ENCODE results near the gene C14orf132. TPM values are rescaled to one million over a fixed set of nuclear protein-coding genes. Genes with fewer than 3 reads are reported as not detected.

C14orf132 gene
- total RNA-seq, 2 experiments from 2014 or later, result 0.80 to 1.1 TPM

DNA sequence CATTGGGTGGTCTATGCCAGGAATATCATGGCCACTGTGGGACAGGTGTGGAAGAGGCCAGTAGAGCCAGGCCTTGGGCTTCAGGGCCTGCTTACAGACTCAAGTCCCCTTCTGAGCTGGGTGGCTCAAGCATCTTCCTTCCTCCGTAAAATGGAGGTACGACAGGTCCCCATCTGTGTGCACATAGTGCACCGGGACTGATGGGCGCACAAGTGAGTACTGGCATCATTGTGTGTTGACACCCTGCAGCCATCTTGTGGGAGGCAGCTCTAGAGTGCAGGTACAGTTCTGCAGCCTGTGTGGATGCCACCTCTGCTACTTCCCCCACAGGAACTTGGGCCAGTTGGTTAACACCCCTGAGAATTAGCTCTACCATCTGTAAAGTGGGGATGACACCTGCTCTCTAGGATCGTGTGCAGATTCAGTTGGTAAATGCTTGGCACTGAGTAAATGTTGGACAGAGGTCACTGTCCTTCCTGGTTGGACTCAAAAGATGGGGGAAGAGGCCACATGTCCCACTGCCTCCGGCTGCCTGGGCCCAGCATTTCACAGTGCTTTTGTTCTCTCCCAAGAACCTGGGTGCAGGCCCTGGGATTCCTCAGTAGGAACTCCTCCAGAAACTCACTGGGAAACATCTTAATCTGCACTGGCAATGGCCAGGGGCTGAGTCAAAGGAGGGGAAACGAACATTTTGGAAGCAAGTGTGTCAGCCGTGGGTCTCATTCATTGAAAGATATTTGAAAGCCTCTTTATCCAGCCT lies 70.6 kb downstream of the C14orf132 start:
- CTCF ChIA-PET, result no interaction called here
- POLR2A ChIA-PET, result no interaction called here

DNA sequence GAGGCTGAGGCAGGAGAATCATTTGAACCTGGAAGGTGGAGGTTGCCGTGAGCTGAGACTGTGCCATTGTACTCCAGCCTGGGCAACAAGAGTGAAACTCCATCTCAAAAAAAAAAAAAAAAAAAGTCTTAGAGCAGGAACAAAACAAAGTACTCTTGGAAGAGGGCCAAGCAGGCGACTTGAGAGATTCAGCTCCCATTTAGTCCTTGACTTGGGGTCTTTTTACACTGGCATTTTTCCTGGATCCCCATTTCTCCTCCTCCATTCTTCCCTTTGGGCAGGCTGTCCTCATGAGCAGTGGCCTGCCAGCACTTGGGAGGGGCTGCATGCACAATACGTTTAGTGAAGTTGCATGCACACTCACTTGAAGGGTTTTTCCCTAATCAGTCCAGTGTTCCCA lies 72.9 kb downstream of the C14orf132 start:
- POLR2A ChIA-PET, result no interaction called here

DNA sequence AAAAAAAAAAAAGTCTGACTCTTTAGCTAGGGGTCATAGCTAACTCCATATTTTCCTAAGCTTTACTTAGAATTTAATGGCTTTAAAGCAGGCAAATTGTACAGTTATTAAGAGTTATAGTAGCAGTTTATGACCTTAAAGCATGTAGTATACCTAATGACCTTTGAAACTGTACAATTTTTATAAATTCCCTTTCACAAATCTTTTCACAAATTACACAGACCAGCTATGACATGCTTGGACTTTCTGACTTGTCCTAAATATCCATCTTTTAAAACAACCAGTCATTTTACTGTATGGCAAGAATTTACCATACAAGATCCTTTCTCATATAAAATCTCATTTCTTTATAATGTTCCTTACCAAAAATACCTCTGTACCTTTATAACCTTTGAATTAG lies 74.8 kb downstream of the C14orf132 start:
- ChIA-PET CTCF (no interaction called here), POLR2A (no interaction called here)

More for the DNA sequence above, 72.9 kb downstream of the C14orf132 start:
- CTCF ChIA-PET, result interaction anchor here (0.7 kb wide), 1 partner anchor 153 kb away, joined by 3 read pairs; no protein-coding TSS in a partner anchor

DNA sequence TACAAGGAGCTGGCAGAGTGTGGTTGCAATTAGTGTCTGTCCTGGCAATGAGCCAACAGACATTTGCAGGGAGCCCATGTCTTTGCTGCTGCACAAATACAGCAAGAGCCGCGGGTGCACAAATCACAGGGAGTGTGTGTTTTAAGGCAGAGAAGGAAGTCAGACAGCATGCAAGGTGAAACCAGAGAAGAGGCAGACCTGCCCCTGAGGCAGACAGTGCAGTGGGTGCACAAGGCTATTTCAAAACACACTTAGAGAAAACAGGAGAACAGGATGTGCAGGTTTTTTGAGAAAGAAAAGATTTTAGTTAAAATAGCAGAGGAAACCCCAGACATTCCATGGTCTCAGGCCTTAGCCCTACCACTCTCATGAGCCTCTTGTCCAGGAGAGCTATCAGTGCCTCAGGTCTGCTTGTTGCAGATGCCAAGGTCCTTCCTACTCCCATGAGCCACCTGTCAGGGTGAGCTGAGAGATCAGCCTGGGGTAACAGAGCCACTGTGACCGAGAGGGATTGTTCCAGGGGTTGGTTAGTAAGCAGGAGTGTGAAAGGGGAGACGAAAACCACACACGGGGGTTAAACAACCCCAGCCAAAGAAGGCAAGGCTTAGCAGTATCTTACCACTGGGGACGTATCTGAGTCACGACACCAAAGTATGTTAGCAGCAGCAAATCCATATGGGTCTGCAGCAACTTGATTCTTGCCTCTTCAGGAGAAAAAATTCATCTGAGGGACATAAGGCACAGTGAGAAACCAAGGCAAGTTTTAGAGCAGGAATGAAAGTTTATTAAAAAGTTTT lies 78.1 kb downstream of the C14orf132 start:
- ChIA-PET CTCF (no interaction called here), POLR2A (no interaction called here)

DNA sequence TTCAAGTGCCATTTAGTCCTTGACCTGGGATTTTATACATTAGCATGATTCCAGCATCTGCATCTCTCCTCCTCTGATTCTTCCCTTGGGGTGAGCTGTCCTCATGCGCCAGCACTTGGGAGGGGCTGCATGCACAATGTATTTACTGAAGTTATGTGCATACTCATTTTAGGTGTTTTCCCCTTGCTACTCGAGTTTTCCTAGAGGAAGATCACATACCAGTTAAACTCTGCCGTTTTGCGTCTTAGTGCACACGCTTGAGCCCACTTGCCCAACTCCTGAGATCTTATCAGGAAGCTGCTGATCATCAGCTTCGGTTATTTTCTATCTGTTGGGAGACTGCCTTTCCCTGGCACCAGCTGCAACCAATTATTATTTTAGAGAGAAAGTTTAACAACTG lies 78.8 kb downstream of the C14orf132 start:
- POLR2A ChIA-PET, result no interaction called here
- CTCF ChIA-PET, result no interaction called here

DNA sequence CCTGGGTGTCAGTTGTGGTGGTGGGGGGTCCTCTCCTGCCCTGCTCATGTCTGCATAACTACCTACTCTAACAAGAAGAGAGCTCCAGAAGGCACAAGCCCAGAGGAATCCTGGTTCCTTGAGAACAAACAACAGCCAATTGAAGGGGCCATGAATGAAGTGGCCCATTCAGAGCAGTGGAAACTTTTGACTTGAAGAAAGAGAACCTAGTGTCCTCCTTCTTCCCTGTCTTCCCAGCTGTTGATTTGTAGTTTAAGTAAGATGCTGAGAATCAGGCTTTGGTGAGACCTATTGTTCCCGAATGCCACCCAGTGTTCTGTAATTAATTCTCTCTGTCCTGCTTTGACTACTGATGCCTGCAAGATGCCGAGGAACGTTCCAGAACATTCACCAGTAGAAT lies 79.2 kb downstream of the C14orf132 start:
- CTCF ChIA-PET, result no interaction called here
- POLR2A ChIA-PET, result no interaction called here

DNA sequence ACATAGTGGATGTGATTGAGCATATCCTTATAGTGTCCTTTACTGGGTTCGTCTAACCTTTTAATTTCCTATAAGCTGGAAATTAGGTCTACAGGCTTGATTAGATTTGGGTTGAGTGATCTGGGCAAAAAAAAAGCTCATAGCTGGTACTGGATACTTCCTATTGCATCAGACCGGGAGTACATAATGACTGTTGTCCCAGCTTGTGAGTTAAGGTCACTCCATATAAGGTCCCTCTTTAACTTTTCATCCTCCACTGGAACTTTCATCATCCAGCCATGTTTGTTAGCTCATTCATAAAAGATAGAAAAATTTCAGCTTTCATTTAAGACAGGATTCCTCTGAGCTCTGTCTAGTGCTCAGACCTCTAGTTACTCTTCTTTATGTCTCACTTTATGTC lies 80.8 kb downstream of the C14orf132 start:
- ChIA-PET POLR2A (no interaction called here), CTCF (no interaction called here)

DNA sequence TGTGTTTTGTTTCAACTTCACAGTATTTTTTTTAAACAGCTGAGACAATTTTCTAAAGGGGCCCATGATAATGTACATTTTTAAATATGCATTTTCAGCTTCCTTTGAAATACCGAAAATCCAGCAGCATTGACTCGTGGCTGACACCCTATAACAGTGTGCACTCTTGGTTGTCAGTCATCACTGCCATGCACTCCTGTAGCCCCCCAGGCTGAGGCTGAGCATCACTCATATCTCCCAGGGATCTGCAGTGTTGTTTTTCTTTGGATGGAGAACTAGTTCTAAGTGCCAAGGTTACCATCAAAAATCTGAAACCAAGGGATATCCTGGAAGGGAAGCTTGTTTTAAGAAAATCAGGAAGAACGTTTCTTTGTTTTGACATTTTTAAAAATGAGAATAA lies 81.2 kb downstream of the C14orf132 start:
- ChIA-PET POLR2A (no interaction called here), CTCF (no interaction called here)

DNA sequence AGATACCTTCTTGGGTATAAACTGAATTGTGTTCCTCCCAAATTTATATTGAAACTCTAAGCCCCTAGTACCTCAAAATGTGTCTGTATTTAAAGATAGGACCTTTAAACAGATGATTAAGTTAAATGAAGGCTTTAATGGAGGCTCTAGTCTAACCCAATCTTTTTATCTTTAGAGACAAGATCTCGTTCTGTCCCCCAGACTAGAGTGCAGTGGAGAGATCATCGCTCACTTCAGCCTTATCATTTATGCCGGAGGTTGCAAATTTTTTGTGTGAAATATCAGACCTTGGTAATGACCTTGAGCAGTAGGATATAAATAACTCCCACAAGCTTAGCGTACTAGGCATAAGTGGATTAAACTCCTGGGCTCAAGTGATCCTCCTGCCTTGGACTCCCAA lies 81.8 kb downstream of the C14orf132 start:
- CTCF ChIA-PET, result no interaction called here
- POLR2A ChIA-PET, result no interaction called here

DNA sequence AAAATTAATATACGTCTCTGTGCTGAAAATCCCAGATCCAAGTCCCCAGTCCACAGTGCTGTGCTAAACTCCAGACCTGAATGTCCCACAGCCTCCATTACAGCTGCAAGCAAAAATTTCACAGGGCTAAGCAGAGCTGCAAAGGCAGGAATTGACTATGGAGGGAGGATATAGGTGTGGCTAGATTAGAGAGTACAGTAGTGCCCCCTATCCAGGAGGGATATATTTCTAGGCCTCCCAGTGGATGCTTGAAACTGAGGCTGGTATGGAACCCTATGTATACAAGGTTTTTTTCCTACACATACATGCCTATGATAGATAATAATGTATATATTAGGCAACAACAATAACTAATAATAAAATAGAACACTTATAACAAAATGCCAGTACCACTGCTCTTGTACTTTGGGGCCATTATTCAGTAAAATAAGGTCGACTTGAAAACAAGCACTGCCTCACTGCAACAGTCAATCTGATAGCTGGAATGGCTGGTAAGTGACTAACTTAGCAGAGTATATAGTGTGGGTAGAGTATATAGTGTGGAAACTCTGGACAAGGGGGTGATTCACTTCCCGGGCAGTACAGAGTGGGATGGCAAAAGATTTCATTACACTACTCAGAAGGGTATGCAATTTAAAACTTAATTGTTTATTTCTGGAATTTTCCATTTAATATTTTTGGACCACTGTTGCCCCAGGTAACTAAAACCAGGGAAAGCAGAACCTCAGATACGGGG lies 82.7 kb downstream of the C14orf132 start:
- POLR2A ChIA-PET, result no interaction called here
- CTCF ChIA-PET, result no interaction called here

DNA sequence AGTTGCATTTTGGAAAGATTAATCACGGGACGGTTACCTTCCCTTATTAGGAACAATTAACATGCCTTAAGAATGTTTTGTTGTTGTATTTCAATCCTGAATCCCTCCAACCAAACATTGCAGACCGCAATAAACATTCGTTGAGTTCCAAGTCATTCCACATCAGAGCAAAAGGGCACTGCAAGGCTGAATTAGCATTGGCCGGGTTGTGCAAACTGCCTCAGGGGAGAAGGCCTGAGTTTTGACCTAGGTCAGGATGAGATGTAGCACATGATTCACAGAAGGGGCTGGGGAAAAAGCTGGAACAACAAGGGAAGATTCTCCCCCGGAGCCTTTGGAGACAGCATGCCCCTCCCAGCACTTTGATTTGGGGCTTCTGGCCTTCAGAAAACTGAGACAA lies 83.3 kb downstream of the C14orf132 start:
- POLR2A ChIA-PET, result no interaction called here

DNA sequence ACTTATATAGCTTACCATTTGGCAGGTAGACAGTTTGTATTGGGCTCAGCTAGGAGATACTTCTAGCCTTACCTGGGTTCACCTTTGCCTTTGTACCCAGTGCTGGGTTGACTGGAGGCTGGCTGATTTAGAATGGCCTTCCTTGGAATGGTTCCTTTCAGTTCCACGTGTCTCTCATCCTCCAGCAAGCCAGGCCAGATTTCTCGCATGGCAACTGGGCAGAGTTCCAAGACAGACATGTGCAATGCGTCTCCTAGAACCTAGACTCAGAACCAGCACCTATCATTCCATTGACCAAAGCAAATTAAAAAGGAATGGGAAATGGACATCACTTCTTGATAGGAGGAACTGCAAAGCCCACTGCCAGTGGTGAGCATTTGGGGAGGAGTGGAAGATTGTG lies 86.4 kb downstream of the C14orf132 start:
- ChIA-PET CTCF (no interaction called here), POLR2A (no interaction called here)

More for the DNA sequence above, 83.3 kb downstream of the C14orf132 start:
- CTCF ChIA-PET, result no interaction called here

DNA sequence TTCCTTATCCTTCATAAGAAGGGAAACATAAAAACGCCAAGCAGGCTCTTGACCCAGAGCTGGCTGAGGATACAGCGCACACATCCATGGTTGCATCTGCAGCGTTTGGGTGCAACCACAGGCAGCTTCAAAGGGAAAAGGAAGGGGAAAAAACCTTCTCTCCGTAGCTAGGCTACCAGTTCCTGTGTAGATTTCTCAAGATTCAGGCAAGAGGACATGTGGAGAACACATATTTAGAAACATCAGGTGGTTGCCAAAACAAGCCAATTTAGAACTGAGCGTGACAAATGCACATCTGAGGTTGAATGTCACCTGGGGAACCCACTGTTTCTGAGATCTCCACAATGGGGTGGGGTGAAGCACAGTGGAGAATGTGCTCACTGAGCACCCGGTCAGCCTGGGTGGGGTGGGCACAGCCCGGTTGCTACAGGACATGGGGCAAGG lies 87.2 kb downstream of the C14orf132 start:
- ChIA-PET CTCF (interaction anchor here (1.0 kb wide), 1 partner anchor 17 kb away, joined by 3 read pairs; no protein-coding TSS in a partner anchor), POLR2A (no interaction called here)

DNA sequence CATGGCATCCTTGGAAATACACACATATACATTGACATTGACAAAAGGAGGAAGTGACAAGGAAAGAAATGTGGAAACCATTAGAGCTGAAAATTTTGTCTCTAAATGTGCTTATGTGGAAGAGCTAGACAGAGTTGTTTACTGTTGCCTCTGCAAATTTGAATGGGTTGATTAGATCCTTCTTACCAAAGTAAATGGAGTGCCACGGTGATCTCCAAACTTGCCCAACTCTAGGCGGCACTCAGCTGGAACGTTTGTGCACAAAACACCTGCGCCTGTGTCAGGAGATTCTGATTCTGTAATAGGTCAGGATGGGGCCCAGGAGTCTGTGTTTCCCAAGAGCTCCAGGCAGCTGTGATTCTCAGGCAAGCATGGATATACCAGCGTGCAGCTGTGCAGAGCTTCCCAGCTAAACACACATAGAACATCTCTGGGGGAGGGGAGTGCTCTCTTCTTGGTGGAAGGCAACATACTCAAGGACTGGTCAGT lies 87.7 kb downstream of the C14orf132 start:
- CTCF ChIA-PET, result interaction anchor here (1.0 kb wide), 1 partner anchor 16 kb away, joined by 3 read pairs; no protein-coding TSS in a partner anchor

DNA sequence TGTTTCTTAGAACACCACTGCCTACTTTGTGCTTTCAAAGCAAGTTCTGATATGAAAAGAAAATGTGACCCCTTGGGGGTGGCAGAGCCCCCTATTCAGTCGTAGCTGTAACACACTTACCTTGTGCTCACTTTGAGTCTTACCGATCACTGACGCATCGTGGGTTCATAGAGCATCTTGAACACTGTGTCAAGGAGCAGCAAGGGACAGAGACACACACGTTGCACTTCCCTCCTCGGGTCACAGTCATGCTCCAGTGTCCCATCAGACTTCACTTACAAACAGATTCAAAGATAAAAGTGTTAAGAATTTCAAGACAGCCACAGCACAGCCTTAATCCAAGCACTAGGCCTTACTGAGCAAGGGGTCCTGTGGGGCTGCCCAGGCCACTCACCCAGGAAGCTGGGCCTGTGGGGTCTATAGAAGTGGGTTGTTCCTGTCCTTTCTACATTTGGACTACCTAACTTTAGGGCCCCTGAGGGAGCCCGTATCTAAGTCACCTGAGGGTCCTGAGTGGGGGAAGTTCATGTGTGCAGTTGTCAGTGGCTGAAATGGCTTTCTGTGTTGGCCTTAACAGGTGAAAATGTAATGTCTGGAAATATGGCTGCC lies 90.1 kb downstream of the C14orf132 start:
- ChIA-PET POLR2A (no interaction called here), CTCF (no interaction called here)

More for the DNA sequence above, 87.7 kb downstream of the C14orf132 start:
- POLR2A ChIA-PET, result no interaction called here

DNA sequence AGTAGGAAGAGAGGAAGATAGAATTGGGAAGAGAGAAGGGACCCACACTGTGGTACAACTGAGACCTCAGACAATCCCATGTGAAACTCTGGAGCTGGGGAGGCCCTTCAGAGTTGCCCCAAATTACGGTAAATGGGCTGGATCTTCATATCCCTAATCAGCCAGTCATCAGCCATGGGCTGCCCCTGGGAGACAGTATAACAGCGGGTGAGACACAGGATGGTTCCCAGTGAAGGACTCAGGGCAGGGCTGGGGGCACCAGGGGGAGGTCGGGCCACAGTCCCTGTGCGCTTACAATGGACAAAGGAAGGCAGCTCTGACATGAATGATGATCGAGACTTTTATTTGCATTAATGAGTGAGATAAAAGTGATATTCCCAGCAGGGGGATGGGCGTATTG lies 91.2 kb downstream of the C14orf132 start:
- CTCF ChIA-PET, result no interaction called here
- POLR2A ChIA-PET, result no interaction called here

DNA sequence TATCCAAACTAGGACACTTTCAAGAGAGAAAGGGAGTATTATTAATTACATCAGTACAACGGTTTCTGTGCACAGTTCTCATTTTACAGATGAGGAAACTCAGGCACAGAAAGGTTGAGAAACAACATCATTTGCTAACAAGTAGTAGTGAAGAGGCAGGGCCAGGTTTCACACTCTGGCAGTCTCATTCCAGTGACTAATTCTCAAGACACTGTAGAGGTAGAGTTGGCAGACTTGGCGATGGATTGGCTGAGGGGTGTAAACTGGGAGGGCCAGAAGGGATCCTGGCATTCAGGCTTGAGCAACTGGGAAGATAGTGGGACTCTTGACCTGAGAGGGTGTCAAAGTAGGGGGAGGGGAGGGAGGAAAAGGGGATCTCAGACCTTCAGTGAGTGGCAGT lies 91.7 kb downstream of the C14orf132 start:
- ChIA-PET CTCF (no interaction called here), POLR2A (no interaction called here)

DNA sequence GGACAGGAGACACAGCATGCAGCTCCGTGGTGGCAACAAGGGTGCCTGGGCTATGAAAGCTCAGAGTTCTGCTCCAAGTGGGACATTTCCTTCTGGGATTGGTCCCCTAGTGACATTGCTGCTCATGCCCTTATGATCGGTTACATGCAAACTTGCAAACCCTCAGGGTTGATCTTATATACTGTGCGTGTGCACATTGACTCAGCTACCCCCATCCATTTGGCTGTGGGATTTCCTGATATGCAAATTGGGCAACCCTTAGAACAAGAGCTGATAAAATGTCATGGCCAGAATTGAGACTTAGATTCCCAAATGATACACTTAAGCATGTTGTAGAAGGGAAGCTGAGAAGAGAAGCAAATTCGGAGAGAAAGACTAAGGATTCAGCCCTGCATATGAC lies 92.7 kb downstream of the C14orf132 start:
- CTCF ChIA-PET, result no interaction called here
- POLR2A ChIA-PET, result no interaction called here

DNA sequence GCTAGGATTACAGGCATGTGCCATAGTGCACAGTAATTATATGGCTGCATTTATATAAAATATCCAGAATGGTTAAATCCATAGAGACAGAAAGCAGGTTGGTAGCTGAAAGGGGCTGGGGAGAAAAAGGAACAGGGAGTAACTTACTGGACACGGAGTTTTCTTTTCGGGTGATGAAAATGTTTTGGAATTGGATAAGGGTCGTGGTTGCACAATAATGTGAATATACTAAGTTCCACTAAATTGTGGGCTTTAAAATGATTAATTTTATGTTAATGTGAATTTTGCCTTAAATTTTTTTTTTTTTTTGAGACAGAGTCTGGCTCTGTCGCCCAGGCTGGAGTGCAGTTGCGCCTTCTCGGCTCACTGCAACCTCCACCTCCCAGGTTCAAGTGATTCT lies 95.3 kb downstream of the C14orf132 start:
- POLR2A ChIA-PET, result no interaction called here
- CTCF ChIA-PET, result no interaction called here

DNA sequence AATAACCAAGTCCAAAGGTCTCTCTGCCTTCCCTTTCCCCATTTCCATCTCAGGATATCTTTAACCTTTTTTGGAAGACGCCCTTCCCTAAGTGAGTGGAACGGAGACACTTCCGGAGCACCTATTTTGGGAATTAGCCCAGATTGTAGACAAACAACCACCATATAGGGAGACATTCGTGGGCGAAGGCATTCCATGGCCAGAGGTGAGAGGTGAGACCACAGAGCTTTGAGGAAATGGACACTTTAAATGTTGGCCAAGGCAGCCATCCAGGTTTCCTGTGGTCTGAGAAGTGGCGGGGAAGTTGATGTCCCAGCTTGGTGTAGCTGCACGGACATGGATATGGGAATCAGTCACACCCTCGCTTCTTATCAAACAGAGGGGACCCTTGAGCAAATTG lies 96.1 kb downstream of the C14orf132 start:
- POLR2A ChIA-PET, result no interaction called here

More for the DNA sequence above, 96.1 kb downstream of the C14orf132 start:
- CTCF ChIA-PET, result no interaction called here
